HG02642 (cell line): ENCODE data around the gene GLB1L.
"Not testable (repeated sequence)": the region's sequence is repeated elsewhere in the genome, so short reads cannot be mapped to it uniquely, and the experiment has no call there.

ENCODE experiments used
- ATAC-seq: cut with Tn5 transposase; IDR thresholded peaks from one replicate; pipeline ENCODE4 v1.9.1; 2021; ENCODE audit warnings: mild to moderate bottlenecking; ENCODE audit not compliant: unreplicated experiment, poor library complexity

Gene GLB1L

DNA sequence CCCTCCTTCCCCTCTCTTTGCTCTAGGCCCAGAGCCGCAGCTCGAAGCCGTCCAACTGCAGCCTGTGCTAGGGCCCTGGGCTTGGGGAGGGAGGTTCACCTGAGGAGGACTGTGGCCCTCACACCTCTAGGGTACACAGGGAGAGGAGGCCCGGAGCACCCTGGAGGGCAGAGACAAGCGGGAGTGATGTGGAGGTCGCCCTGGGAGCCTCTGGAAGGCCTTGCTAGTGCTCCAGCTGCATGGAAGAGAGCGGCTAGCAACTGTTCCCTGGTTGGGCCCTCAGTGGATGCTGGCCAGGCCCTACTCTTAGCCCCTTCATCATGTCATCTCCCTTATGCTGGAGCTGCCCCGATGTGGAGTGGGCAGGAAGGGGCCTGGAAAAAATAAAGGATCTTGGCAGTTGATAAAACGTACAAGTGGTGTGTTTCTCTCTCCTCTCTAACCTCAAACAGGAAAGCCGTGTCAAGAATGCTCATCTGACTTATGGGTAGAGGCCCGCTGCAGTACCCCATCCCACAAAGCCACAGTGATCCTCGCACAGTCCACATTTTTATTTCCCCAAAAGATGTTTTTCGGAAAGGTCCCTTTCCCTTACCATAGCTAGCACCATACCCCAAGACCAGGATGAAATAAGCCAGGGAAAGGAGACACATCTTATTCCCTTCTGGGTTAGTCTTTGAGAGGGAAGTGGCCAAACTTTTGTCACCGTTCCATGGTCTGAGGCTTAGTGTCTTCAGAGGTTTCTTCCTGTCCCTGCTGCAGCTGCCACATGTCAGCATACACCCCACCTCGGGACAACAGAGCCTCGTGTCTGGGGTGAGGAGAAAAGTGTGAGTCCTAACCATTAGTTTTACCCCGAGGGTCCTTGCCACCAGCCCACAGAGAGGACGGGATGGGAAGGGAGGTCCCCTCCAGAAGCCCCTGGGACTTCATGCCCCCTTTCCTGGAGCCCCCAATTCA is 35.7 kb downstream of the GLB1L start:
- no peak for ATAC-seq

DNA sequence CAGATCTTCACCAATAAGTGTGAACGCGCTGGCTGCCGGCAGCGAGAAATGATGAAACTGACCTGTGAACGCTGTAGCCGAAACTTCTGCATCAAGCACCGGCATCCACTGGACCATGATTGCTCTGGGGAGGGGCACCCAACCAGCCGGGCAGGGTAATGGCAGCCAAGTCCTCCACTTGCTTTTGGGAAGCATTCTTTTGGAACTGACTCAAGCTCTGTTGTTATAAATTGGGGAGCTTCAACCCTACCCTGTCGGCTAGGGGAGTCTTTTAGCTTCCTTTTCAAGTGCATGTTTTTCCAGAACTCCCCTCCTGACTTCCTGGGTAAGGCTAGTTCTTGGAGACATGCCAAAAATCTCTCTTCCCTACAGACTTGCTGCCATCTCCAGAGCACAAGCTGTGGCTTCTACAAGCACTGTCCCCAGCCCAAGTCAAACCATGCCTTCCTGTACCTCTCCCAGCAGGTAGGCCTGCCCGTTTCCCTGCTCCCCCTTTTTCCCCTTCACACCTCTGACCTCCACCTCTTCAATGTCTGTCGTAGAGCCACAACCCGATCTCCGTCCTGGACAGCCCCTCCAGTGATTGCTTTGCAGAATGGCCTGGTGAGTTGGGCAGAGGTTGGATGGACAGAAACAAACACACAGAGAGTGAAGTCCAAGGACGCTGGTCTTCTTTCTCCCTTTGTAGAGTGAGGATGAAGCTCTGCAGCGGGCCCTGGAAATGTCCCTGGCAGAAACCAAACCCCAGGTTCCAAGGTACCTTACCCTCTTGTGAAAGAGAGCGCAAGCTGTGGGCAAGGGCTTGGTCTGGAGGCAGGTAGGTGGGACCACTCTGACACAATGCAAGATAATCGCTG is 37.1 kb downstream of the GLB1L start:
- no peak for ATAC-seq

DNA sequence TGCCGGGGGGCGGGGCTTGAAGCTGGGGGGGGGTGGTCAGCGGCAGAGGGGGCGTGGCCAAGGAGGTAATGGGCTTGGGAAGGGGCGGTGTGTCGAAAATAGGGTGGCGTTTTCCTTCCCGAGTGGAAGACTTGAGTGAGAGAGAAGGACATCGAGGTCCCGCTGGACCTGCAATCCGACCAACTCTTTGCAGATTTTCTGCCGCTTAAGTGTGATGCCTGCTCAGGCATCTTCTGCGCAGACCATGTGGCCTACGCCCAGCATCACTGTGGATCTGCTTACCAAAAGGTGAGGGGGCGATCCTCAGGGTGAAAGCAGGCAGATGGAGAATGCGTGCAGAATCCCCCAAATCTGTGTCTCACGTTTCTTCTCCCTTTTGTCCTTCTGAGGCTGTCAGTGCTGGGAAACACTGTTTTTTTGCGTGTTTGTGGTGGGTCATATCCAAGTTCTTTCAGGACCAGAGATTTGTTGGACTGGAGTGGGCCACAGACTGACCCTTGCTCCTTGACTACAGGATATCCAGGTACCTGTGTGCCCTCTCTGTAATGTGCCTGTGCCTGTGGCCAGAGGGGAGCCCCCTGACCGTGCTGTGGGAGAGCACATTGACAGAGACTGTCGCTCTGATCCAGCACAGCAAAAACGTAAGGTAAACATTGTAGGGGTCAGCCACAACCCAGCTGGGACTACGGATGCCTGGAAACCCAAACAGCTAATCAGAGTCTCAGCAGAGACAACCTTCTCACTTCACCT is 37.9 kb downstream of the GLB1L start:
- no peak for ATAC-seq

DNA sequence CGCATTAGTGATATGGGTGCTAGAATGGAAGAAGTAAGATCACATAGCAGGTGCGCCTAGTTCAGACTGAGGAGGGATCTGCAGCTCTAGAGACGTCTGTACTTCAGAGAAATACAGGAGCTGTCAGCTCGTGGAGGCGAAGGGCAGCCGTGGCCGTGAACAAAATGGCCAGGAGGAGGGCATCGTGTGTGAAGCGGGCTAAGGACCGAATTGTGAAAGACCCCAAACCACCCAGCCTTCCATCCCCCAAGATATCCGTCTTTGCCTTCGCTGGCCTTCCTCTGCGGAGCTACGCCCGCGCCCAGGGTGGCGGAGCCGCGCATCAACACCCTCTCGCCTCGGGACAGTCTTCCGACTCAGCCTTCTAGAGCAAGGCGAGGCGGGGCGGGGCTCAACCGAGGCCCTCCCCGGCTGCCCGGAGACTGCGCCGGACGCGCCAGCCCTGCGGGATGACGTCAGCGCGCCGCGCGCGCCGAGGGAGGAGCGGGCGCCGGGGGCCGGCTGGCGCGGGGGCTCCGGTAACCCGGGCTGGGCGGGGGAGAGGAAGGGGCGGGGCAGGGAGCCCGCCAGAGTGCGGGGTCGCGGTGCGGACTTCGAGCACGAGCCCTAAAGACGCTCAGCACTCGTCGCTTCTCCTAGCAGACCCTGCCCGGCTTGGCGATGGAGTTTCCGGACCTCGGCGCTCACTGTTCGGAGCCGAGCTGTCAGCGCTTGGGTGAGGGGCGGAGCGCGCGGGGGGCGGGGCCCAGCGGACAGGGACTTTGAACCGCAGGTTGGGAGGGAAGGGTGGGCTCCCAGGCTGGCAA is 38.7 kb downstream of the GLB1L start, which contains the start of gene ZFAND2B:
ZFAND2B (plus strand) TSS at position 455 of the 806 bp plus-strand sequence; CDS start at position 661, 206 bp downstream.
- ATAC-seq = peak; percentile 97

DNA sequence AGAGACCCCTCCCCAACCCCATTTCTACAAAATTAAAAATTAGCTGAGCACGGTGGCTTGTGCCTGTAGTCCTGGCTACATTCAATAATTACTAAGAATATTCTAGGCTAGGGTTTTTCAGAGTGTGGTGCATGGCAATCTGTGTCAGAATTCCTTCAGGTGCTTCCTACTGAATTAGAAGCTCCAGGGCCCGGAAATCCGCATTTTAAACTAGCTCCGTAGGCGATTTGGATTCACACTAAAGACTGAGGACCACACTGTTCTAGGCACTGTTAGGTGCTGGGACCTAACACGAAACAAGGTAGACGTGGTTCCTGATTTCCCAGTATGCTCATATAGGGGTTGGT is 39.3 kb downstream of the GLB1L start:
- ATAC-seq = no peak

DNA sequence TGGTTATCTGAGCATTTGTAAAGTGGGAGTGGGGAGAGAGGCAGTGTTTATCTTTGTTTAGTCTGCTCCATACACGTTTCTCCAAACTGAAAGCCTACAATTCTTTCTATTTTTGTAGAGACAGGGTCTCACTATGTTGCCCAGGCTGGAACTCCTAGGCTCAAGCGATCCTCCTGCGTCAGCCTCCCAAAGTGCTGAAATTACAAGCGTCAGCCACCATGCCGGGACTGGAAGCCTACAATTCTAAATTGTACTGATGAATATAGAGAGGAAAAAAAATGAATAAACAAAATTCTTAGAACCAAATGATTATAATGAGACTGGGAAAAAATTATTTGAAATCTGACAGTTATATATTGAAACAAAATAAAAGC is 40.1 kb downstream of the GLB1L start:
- no peak for ATAC-seq

DNA sequence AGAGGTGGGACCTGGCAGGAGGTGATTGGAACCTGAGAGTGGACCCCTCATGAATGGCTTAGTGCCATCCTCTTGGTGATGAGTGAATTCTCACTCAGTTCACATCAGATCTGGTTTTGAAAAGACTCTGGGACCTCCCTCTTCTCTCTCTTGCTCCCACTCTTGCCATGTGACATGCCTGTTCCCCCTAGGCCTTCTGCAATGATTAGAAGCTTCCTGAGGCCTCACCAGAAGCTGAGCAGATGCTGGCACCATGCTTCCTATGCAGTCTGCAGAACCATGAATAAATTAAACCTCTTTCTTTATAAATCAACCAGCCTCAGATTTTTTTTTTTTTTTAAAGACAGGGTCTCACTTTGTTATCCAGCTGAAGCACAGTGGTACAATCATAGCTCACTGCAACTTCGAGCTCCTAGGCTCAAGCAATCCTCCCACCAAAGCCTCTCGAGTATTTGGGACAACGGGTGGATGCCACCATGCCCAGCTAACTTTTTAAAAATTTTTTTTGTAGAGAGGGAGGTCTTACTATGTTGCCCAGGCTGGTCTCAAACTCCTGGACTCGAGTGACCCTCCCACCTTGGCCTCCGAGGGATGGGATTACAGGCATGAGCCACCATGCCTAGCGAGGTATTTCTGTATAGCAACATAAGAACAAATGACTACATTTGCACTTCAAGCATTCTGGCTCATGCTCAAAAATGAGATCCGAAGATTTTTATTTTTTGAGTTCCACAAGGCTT is 40.6 kb downstream of the GLB1L start:
- no peak for ATAC-seq

DNA sequence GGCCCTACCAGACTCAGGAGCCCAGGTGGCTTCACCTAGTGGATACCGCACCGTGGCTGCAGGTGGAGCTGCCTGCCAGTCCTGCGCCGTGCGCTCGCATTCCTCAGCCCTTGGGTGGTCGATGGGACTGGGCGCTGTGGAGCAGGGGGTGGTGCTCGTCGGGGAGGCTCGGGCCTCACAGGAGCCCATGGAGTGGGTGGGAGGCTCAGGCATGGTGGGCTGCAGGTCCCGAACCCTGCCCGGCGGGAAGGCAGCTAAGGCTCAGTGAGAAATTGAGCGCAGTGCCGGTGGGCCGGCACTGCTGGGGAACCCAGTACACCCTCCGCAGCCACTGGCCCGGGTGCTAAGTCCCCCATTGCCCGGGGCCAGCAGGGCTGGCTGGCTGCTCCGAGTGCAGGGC is 43.9 kb downstream of the GLB1L start:
- ATAC-seq = not testable (repeated sequence)

DNA sequence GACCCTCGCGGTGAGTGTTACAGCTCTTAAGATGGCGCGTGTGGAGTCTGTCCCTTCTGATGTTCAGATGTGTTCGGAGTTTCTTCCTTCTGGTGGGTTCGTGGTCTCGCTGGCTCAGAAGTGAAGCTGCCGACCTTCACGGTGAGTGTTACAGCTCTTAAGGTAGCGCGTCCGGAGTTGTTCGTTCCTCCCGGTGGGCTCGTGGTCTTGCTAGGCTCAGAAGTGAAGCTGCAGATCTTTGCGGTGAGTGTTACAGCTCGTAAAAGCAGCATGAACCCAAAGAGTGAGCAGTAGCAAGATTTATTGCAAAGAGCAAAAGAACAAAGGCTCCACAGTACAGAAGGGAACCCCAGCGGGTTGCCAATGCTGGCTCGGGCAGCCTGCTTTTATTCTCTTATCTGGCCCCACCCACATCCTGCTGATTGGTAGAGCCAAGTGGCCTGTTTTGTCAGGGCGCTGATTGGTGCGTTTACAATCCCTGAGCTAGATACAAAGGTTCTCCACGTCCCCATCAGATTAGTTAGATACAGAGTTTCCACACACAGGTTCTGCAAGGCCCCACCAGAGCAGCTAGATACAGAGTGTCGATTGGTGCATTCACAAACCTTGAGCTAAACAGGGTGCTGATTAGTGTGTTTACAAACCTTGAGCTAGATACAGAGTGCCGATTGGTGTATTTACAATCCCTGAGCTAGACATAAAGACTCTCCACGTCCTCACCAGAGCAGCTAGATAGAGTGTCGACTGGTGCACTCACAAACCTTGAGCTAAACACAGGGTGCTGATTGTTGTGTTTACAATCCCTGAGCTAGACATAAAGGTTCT is 44.5 kb downstream of the GLB1L start:
- not testable (repeated sequence) for ATAC-seq

DNA sequence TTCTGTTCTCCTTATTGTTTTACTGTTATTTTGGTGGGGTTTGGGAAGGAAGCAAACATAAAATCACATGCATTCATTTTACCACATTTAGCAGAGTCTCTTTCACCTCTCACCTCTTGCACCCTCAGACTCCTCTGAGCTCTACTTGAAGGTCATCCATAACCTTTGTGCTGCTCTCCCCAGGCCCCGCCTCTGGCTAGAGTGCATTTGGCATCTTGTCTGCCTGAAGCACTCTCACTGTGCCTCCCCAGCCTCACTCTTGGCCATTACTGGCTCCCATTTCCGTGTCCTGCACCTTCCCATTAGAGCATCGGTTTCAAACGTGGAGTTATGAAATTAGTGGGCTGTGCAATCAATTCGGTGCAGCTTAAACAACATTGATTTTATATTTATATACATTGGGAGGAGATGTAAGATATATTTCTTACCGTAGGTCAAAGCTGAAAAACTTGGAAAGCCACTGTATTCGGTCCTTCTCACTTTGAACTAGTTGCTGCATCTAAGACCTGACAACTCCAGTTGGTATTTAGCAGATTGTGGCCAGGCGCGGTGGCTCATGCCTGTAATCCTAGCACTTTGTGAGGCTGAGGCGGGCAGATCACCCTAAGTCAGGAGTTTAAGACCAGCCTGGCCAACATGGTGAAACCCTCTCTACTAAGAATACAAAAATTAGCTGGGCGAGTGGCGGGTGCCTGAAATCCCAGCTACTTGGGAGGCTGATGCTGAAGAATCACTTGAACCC is 45.6 kb downstream of the GLB1L start:
- no peak for ATAC-seq

DNA sequence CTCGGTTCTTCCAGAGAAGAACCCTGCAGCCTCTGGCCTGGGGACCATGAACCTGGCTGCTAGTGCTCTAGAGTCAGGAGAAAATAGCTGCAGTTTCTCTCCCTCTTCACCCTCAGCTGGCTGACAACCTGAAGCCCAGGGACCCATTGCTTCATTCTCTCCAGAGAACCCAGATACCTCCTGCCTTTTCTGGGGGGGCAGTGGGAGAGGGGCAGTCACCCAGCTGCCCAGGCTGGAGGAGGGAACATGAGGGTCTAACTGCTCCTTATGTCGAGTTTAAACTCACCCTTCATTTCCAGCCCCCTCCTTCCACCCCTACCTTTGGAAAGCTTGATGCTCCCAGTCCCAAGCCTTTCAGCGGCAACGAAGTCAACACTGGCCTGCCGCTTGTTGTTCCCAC is 46.3 kb downstream of the GLB1L start:
- ATAC-seq = no peak

DNA sequence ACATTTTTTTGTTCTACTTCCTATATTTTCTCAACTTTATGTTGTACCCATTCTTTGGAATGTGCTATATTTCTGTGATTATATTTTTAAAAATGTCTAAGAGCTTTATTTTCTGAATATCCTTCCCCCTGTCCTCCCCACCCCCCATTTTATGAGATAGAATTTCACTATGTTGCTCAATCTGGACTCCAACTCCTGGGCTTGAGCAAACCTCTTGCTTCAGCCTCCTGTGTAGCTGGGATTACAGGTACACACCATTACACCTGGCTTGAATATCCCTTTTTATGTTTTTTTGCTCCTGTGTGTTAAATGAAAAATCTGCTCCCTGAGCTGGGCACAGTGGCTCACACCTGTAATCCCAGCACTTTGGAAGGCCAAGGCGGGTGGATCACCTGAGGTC is 47.9 kb downstream of the GLB1L start:
- ATAC-seq = no peak

DNA sequence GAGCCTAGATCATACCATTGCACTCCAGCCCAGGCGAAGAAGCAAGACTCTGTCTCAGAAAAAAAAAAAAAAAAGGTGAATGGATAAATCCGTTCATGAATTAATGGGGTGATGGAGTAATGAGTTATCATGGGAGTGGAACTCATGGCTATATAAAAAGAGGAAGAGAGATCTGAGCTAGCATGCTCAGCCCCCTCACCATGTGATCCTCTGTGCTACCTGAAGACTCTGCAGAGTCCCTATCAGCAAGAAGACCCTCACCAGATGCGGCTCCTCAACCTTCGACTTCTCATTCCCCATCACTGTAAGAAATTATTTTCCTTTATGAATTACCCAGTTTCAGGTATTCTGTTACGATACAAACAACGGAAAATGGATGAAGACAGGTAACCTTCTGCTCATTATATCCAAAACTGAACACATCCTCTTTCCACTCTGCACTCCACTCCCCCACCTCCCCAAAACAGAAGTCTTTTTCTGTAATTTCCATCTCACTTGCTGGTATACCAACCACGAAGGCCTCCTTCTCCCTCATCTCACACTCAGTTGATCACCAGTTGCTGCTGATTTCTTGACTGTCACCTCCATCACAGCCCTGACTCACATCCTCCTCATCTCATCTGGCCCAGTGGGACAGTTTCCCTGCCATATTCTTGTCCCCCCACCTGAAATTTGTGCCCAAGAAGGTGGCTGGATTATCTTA is 58.3 kb downstream of the GLB1L start:
- no peak for ATAC-seq
